A673 (cell line): ENCODE results near the gene BRSK2. TPM values are rescaled to one million over a fixed set of nuclear protein-coding genes. Genes with fewer than 3 reads are reported as not detected.
"Not testable (repeated sequence)": the region's sequence is repeated elsewhere in the genome, so short reads cannot be mapped to it uniquely, and the experiment has no call there.

Experiments used
- BruUV-seq: library from RNA; stranded (reverse); fragments of 400-500 nt; replicated peaks from 2 replicates; lab custom pipeline; 2021; lab: Mats Ljungman, UMichigan
- CTCF ChIA-PET: fragments of 300-600 bp; sonication (Branson Sonifier 250); formaldehyde crosslinking; loops from one replicate; lab custom pipeline; 2022; ENCODE audit warnings: antibody characterized with exemption; lab: Charles Lee
- POLR2A ChIA-PET: fragments of 300-600 bp; sonication (Branson Sonifier 250); formaldehyde crosslinking; loops from one replicate; lab custom pipeline; 2022; ENCODE audit warnings: antibody characterized with exemption; ENCODE audit not compliant: low non-redundant PET; lab: Charles Lee
- DNase-seq: peaks from one replicate; pipeline ENCODE4 v3.0.0-alpha.2; 2015; ENCODE audit warnings: low spot score
- H3K27ac ChIP-seq: fragments of 200-600 bp; sonication (generic); 2 replicates; pipeline ENCODE4 v1.5.1; 2016; ENCODE audit warnings: mixed run types, low read depth, mild to moderate bottlenecking, mixed read lengths, antibody characterized with exemption, low read length; ENCODE audit not compliant: poor library complexity, severe bottlenecking
- H3K27me3 ChIP-seq: fragments of 200-600 bp; sonication (generic); replicated peaks from 2 replicates; pipeline ENCODE4 v1.6.1; 2017; ENCODE audit warnings: mixed run types, low read depth, mild to moderate bottlenecking, mixed read lengths, antibody characterized with exemption, low read length; ENCODE audit not compliant: insufficient read depth, poor library complexity
- H3K36me3 ChIP-seq: fragments of 200-600 bp; sonication (generic); 2 replicates; pipeline ENCODE4 v1.6.1; 2016; ENCODE audit warnings: mixed run types, mild to moderate bottlenecking, mixed read lengths, antibody characterized with exemption, low read length; ENCODE audit not compliant: insufficient read depth, poor library complexity, severe bottlenecking
- H3K4me1 ChIP-seq: fragments of 200-600 bp; sonication (generic); 2 replicates; pipeline ENCODE4 v1.6.1; 2017; ENCODE audit warnings: mixed run types, mild to moderate bottlenecking, mixed read lengths, antibody characterized with exemption, low read length; ENCODE audit not compliant: insufficient read depth, poor library complexity, severe bottlenecking
- H3K4me3 ChIP-seq: fragments of 200-600 bp; sonication (generic); 2 replicates; pipeline ENCODE4 v1.5.1; 2016; ENCODE audit warnings: low read depth, mixed run types, mild to moderate bottlenecking, mixed read lengths, low read length; ENCODE audit not compliant: poor library complexity, severe bottlenecking
- H3K9me3 ChIP-seq: fragments of 200-600 bp; sonication (generic); 2 replicates; pipeline ENCODE4 v1.6.1; 2016; ENCODE audit warnings: mixed run types, low read depth, mild to moderate bottlenecking, mixed read lengths, antibody characterized with exemption, low read length; ENCODE audit not compliant: poor library complexity, severe bottlenecking
- EZH2 ChIP-seq: fragments of 200-600 bp; sonication (generic); IDR thresholded peaks from 2 replicates; pipeline ENCODE4 v1.6.1; 2017; ENCODE audit warnings: borderline replicate concordance, low read depth, mild to moderate bottlenecking, mixed read lengths, antibody characterized with exemption, low read length; ENCODE audit not compliant: poor library complexity, severe bottlenecking
- intact Hi-C: fragments of 100-400 bp; cut with micrococcal nuclease; formaldehyde crosslinking; loops from one replicate; pipeline ENCODE4 v1.10.0; 2022; ENCODE audit not compliant: unreplicated experiment
- total RNA-seq: library from RNA; stranded (reverse); gene quantifications from 2 replicates; pipeline ENCODE4 v1.2.3, GENCODE V29; 2021
- TF ChIP-seq, protein P1 (sequence below): fragments of 300-800, 200-600 bp; sonication (generic); conservative IDR thresholded peaks from 2 replicates; pipeline ENCODE4 v1.5.1; 2017; ENCODE audit warnings: low read depth, mild to moderate bottlenecking, antibody characterized with exemption, low read length, moderate library complexity, mixed read lengths

Gene BRSK2
- total RNA-seq, 1 experiment from 2014 or later = 2.2 TPM

DNA sequence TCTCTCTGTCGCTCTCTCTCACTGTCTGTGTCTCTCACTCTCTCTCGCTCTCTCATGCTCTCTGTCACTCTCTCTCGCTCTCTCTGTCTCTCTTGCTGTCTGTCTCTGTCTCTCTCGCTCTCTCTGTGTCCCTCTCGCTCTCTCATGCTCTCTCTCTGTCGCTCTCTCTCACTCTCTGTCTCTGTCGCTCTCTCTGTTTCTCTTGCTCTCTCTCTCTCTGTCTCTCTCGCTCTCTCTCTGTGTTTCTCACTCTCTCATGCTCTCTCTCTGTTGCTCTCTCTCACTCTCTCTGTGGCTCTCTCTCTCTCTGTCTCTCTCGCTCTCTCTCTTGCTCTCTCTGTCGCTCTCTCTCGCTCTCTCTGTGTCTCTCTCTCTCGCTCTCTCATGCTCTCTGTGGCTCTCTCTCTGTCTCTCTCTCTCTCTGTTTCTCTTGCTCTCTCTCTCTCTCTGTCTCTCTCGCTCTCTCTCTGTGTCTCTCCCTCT lies 33.2 kb upstream of the BRSK2 start:
- Histone ChIP-seq H3K36me3 (no peaks in the 10 kb centered on the region), H3K4me1 (no peaks in the 10 kb centered on the region), H3K27me3 (no peaks in the 10 kb centered on the region), H3K27ac (no peak overlapping the region), H3K9me3 (no peaks in the 10 kb centered on the region), H3K4me3 (no peak overlapping the region)
- TF ChIP-seq, protein P1, sequence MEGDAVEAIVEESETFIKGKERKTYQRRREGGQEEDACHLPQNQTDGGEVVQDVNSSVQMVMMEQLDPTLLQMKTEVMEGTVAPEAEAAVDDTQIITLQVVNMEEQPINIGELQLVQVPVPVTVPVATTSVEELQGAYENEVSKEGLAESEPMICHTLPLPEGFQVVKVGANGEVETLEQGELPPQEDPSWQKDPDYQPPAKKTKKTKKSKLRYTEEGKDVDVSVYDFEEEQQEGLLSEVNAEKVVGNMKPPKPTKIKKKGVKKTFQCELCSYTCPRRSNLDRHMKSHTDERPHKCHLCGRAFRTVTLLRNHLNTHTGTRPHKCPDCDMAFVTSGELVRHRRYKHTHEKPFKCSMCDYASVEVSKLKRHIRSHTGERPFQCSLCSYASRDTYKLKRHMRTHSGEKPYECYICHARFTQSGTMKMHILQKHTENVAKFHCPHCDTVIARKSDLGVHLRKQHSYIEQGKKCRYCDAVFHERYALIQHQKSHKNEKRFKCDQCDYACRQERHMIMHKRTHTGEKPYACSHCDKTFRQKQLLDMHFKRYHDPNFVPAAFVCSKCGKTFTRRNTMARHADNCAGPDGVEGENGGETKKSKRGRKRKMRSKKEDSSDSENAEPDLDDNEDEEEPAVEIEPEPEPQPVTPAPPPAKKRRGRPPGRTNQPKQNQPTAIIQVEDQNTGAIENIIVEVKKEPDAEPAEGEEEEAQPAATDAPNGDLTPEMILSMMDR = no peak
- no peak for TF ChIP-seq EZH2
- POLR2A ChIA-PET = no interaction called here
- CTCF ChIA-PET = no interaction called here
- intact Hi-C loops = no loop called here
- no peak for DNase-seq
- no TSS peak for BruUV-seq

- intact Hi-C loops = no loop called here
- no peaks in the 10 kb centered on the region for H3K9me3 ChIP-seq
- TF ChIP-seq EZH2 = no peak
- TF ChIP-seq, protein P1 = no peak
- H3K4me3 ChIP-seq = no peak overlapping the region
- H3K27me3 ChIP-seq = no peaks in the 10 kb centered on the region
- POLR2A ChIA-PET = no interaction called here
- CTCF ChIA-PET = no interaction called here
- no TSS peak for BruUV-seq
- no peaks in the 10 kb centered on the region for H3K36me3 ChIP-seq
- no peaks in the 10 kb centered on the region for H3K4me1 ChIP-seq
- H3K27ac ChIP-seq = no peak overlapping the region
- no peak for DNase-seq
These were observed 31.4 kb upstream of the BRSK2 start for GRCh38 chr11:1358286-1358685.

GRCh38 chr11:1358931-1359330 lies 30.8 kb upstream of the BRSK2 start:
- H3K27ac ChIP-seq, CTCF ChIA-PET, H3K36me3 ChIP-seq, POLR2A ChIA-PET, H3K4me3 ChIP-seq, intact Hi-C loops, BruUV-seq, H3K27me3 ChIP-seq, DNase-seq, H3K9me3 ChIP-seq, H3K4me1 ChIP-seq: not testable (repeated sequence)

GRCh38 chr11:1359556-1359955 lies 30.2 kb upstream of the BRSK2 start:
- ChIA-PET POLR2A (no interaction called here), CTCF (no interaction called here)
- Histone ChIP-seq H3K9me3 (no peaks in the 10 kb centered on the region), H3K27ac (no peak overlapping the region), H3K4me3 (no peak overlapping the region), H3K4me1 (no peaks in the 10 kb centered on the region), H3K36me3 (no peaks in the 10 kb centered on the region), H3K27me3 (no peaks in the 10 kb centered on the region)
- intact Hi-C loops = no loop called here
- DNase-seq = no peak
- BruUV-seq = no TSS peak
- TF ChIP-seq, protein P1 = no peak
- TF ChIP-seq EZH2 = no peak
